Head of caudate nucleus (tissue), 42 donors: ENCODE measurements around the gene GRHL1.
"Not testable (repeated sequence)": the region's sequence is repeated elsewhere in the genome, so short reads cannot be mapped to it uniquely, and the experiment has no call there.

Experiments used
- DNase-seq, 42 donors: peaks; one replicate each; pipeline versions ENCODE4 v3.0.0 to v3.0.0-alpha.2; 2020 to 2021; ENCODE audit warnings: mixed read lengths in 7 of 42
- intact Hi-C: fragments of 100-400 bp; cut with DNase I; formaldehyde crosslinking; loops from one replicate; pipeline ENCODE4 v1.15.0; 2022

GRHL1 gene

DNA sequence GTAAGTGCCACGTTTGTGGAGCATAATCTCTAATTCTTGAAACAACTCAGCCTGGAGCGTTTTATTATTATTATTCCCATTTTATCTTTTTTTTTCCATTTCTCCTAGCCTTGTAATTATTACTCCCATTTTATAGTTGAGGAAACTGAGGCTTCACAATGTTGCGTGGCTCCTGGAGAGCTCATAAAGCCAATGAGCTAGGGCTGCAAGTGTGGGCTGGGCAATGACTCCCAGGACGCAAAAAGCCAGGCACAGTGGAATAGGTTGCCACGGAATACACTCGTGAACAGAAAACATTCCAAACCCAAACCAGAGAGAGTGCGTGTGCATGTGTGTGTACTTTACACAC, 78.4 kb downstream of the GRHL1 start:
- no peak for DNase-seq
- intact Hi-C loops: no loop called here

- DNase-seq: no peak
- intact Hi-C loops: no loop called here
Observed at GRCh38 chr2:10030311-10030736, 78.8 kb downstream of the GRHL1 start.

DNA sequence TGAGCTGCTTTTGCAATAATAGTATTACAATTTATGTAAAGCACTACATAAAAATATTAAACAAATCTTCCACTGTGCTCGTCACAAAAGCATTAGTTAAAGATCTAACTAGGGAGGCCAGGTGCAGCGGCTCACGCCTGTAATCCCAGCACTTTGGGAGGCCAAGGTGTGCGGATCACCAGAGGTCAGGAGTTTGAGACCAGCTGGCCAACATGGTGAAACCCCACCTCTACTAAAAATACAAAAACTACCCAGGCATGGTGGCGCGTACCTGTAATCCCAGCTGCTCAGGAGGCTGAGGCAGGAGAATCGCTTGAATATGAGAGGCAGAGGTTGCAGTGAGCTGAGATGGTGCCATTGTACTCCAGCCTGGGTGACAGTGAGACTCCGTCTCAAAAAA, 79.3 kb downstream of the GRHL1 start:
- intact Hi-C loops, DNase-seq: not testable (repeated sequence)

DNA sequence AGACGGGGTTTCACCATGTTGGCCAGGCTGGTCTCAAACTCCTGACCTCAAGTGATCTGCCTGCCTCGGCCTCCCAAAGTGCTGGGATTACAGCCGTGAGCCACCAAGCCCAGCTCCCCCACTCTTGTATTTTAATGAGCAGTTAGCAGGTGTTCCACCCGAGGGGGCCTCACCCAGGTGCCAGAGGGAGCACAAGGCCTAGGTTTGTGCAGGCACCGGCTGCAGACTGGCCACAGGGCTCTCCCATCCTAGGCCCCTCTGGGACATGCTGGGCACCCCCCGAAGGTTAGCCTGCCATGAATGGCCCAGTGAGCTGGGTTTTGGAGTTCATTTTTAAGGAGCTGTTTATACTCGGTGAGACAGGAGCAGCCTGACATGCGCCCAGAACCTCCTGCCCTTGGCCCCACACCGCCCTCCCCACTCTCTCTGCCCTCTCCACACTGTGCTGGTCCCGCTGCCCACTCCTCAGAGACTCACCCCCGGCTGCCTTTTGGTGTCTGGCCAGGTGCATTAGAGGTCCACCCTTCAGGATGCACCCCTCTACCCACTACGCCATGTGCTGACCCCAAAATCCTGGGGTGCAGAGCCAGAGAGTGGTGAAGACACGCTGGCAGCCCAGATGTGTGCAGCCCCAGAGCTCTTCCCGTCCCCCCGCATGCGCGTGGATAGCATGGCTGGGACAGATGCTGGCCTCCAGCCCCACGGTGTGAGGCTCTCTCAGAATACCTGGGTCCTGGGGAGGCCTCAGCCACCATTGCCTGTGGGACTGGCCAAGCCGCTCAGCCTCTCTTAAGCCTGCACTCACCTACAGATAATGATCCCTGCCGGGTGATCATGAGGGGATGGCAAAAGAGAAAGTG, 80.6 kb downstream of the GRHL1 start:
- no peak for DNase-seq
- intact Hi-C loops: no loop called here

DNA sequence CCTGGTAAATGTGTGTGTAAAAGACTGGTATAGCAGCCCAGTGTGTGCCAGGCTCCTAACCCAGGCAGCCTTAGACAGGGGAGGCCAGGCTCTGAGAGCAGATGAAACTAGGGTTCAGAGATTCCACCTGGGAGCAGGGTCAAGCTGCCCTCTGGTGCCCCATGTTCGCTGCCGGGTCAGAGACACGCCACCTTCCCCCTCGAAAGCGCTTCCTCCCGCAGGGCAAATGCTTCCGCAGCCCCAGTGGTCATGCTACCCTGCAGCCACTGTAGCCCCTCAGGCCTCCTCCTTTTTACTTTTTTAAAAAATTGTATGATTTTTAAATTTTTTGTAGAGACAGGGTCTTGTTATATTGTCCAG, 81.2 kb downstream of the GRHL1 start:
- DNase-seq: no peak
- intact Hi-C loops: no loop called here

DNA sequence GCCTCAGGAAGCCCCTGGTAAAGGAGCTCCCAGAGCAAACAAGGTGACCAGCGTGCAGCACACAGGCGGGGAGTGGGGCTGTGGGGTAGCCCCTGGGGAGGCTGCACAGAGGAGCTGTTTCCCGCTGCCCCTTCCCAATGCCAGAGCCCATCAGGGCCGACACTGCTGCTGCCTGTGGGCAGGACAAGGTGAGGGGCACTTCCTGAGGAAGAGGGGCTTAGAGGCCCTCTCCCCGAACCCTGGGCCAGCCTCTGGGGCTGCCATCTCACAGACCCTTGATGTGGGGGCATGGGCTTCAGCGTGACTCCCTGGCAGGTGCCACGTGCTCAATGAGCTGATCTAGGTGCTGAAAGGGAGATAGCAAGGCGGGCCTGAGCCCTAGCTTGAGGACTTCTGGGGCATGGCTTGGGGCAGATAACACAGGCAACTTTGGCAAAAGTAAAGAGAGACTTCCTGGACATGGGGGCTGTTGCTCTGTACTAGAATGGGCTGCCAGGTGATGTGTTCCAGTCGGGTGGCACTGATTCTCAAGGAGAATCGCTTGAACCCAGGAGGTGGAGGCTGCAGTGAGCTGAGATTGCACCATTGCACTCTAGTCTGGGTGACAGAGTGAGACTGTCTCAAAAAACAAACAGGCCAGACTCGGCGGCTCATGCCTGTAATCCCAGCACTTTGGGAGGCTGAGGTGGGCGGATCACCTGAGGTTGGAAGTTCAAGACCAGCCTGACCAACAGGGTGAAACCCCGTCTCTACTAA, 81.9 kb downstream of the GRHL1 start:
- intact Hi-C loops: no loop called here
- no peak for DNase-seq

DNA sequence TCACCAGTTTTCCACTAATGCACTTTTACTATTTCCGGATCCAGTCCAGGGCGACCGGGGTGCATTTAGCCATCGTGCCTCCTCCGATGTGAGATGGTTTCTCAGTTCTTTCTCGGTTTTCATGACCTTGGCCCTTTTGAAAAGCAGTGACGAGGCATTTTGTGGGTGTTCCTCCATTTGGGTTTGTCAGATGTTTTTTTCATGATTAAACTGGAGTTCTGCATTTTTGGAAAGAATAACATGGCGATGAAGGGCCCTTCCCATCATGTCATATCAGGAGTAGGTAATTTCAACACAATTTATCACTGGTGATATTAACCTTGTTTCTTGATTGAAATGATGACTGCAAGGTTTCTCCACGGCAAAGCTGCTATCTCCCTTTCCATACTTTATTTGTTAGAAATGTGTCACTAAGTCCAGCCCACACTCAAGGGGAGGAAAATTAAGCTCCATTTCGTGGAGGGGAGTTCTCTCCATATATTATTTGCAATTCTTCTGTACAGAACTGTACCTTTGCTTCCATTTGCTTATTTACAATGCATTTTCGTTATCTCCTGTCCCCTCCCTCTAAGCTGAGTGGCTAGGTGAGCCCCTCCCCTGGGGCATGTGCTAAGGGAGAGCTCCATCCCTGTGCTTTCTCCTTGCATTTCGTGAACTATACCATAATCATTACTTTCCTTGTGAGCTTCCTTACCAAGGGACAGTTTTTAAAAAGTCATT, 83.0 kb downstream of the GRHL1 start:
- intact Hi-C loops: no loop called here
- no peak for DNase-seq

DNA sequence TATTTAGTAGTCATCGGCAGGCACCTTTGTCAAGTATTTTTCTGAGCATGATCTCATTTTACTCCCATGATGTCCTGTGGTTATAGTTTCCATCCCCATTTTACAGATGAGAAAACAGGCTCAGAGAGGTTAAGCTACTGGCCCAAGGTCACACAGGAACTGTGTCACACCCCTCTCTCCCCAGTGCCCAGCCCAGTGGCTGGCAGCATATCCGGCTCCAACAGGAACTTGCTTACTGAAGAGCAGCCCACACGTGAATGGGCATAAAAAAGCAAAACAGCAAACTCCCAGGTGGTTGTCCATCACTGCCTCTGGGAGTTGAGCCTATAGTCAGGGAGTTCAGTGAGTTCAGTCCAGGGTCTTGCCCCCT, 83.5 kb downstream of the GRHL1 start:
- intact Hi-C loops: no loop called here
- DNase-seq: no peak

GRCh38 chr2:10035633-10036032, 84.1 kb downstream of the GRHL1 start:
- intact Hi-C loops: no loop called here
- no peak for DNase-seq

DNA sequence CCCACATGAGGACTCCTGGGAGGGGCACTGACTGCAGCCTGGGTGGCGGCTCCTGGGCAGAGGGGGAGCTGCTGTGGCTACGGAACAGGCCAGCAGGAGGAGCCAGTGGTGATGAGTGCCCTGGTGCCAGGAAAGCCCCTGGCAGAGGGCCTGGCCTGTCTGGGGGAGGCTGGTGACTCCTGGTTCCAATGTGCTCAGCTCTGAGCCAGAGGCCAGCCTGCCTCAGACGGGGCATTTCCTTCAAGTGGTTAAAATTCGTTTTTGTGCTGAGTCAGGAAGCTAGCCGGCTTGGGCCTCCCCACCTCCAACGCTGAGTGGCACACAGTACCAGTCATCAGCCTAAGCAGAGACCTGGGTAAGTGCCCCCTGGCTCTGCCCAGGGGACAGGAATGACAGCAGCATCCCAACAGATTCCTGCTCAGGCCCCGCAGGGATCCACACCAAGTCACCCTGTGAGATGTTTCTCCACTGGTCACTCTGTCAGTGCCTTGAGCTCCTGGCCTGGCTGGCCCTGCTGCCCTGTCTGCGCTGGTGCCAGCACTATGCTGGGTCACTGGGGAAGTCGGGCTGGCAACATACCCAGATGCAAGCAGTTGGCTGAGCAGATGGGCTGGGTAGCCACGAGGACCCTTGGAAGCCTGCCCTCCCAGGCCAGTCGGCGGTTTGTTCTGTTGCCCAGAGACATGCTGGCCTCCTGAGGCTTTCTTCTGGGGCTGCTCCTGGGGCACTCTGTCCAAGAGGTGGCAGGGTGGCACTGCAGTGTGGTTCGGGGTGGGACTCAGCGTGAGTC, 84.8 kb downstream of the GRHL1 start:
- intact Hi-C loops: no loop called here
- DNase-seq: peak; percentile 74 to 95 (median 88)

- intact Hi-C loops: no loop called here
- no peak for DNase-seq
Observed at GRCh38 chr2:10038123-10038522, 86.6 kb downstream of the GRHL1 start.

DNA sequence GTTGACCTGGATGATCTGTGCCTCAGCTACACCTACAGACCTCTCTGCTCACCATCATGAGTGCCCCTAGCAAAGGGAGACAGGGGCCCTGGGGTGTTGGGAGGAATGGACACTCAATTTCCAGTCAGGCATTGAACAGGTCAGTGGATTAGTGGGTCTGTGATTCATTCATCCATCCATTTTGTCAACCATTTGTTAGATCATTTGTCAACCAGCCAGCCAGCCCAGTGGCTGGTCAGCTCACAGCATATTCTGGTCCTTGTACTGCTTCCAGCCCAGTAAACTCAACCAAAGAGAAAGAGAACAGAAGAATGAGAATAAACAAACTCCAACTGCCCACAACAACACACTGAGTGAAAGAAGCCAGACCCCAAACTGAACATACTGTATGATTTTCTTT, 87.2 kb downstream of the GRHL1 start:
- peak in 2 of 42 donors; percentile 25 to 48 for DNase-seq
- intact Hi-C loops: no loop called here

- intact Hi-C loops: no loop called here
- DNase-seq: peak in 41 of 42 donors; percentile 34 to 85 (median 61)
Observed at GRCh38 chr2:10039658-10040410, 88.3 kb downstream of the GRHL1 start.

GRCh38 chr2:10041711-10042110, 90.2 kb downstream of the GRHL1 start:
- no peak for DNase-seq
- intact Hi-C loops: no loop called here

DNA sequence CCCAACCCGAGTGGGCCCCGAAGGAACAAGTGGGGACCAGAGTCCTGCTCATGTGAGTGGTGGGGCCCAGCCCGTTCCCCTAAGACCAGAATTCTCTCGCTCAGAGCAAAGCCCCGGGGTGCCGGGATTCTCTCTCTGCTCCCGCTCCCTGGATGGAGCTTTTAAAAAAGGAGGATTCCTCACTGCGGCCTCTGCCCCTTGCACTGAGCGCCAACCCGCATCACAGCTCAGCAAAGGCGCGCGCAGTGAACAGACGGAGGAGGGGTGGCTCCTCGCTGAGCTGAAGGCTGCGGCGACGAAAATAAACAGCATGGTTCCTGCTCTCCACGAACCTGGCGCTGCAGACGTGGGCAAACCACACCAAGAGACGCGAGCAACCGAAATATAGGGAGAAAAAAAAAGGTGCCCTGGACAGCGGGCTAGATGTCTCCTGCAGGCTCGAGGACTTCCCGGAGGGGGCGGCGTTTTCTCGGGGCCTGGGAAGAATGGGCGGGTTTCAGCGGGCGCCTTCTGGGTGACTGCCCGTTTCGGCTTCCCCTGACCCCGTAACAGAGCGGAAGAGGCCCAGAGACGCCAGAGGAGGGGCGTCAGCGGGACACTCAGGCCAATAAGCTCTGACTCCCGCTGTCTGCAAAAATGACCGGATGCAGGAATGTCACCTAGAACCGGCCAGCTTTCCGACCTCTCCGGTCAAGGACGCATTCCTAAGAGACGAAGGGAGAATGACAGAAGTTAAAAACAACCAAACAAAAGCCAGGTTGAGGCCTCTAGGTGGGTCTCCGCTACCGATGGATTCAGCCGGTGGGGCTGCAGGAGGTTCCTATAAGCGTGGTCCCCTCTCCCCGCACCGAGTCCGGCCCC, 91.0 kb downstream of the GRHL1 start:
- intact Hi-C loops: no loop called here

DNA sequence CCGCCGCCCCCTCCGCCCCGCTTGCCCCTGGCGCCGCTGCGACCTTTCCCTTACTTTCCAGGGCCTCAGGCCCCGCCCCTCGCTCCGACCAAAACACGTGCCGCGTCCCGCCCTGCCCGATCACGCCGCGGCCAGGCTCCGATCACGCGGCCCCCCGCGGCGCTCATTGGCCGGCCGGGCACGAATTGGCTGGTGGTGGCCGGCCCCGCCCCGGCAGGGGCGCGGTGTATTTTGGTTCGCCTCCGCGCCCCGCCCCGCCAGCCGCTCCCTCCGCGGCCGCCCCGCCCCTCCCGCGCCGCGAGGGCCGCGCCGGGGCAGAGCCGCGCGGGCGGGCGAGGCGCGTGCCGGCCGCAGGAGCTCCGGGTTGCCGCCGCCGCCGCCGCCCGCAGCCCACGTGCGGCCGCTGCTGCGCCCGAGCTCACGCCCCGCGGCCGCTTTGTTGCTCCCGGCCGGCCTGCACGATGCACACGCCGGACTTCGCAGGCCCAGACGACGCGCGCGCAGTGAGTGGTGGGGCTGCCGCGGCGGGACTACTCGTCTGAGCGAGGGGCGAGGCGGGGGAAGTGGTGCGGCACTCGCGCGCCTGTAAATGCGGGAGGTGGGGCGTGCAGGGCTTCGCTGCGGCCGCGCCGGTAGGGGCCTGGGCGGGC, 91.9 kb downstream of the GRHL1 start, which contains the start of gene KLF11:
TSS of gene KLF11 (plus strand) at position 295 of the 650 bp plus-strand sequence. CDS start at position 462, 167 bp downstream.
- intact Hi-C loops: no loop called here
- DNase-seq: peak in 41 of 42 donors; percentile 51 to 87 (median 76)

More for the DNA sequence above, 91.0 kb downstream of the GRHL1 start:
- DNase-seq: peak in 39 of 42 donors; percentile 21 to 75 (median 52)
